SK-N-SH (cell line): ENCODE results near the gene AMMECR1. TPM values are rescaled to one million over a fixed set of nuclear protein-coding genes. Genes with fewer than 3 reads are reported as not detected.

ENCODE experiments used
- CTCF ChIA-PET: fragments of 300-600, 350-600 bp; formaldehyde crosslinking; extraction: SDS; loops from one replicate; lab custom pipeline; 2021; lab: Yijun Ruan, JAX
- POLR2A ChIA-PET: fragments of 350-600 bp; sonication (Branson Sonifier 250); formaldehyde crosslinking; extraction: SDS; loops from one replicate; lab custom pipeline; 2020; ENCODE audit warnings: antibody characterized with exemption, inconsistent platforms; lab: Yijun Ruan, JAX
- DNase-seq: peaks from one replicate; pipeline ENCODE4 v3.0.0; 2012
- H2AFZ ChIP-seq: fragments of 200-600 bp; sonication (generic); 2 replicates; pipeline ENCODE4 v1.8.1; 2016; ENCODE audit warnings: antibody characterized with exemption, mild to moderate bottlenecking, low read depth
- H3F3A ChIP-seq: fragments of 200-600 bp; sonication (generic); replicated peaks from 2 replicates; pipeline ENCODE3; 2016; ENCODE audit warnings: antibody characterized with exemption, mild to moderate bottlenecking; ENCODE audit not compliant: insufficient read depth
- H3K27ac ChIP-seq, 2 experiments: fragments of 200-500 bp in 1 of 2; fragments of 200-600 bp in 1 of 2; sonication (Bioruptor generic) in 1 of 2; sonication (generic), shearing (Covaris generic) in 1 of 2; 2 replicates each; pipeline versions ENCODE4 v1.5.1 to v1.6.1; 2014 to 2016; ENCODE audit warnings: low read depth in 2 of 2, inconsistent platforms in 1 of 2, low read length in 1 of 2, mild to moderate bottlenecking in 1 of 2, mixed read lengths in 1 of 2
- H3K27me3 ChIP-seq: fragments of 200-600 bp; sonication (generic), shearing (Covaris generic); 2 replicates; pipeline ENCODE4 v1.6.1; 2016; ENCODE audit warnings: mixed run types; ENCODE audit not compliant: insufficient read depth
- H3K36me3 ChIP-seq, 2 experiments: fragments of 200-500 bp in 1 of 2; fragments of 200-600 bp in 1 of 2; sonication (Bioruptor generic) in 1 of 2; sonication (generic) in 1 of 2; replicated peaks in 1 of 2; 2 replicates each; pipeline versions ENCODE3 to v1.5.1; 2014 to 2016; ENCODE audit warnings: low read length in 1 of 2, mild to moderate bottlenecking in 1 of 2; ENCODE audit not compliant: insufficient read depth in 2 of 2, control insufficient read depth in 1 of 2
- H3K4me1 ChIP-seq, 2 experiments: fragments of 200-500 bp in 1 of 2; fragments of 200-600 bp in 1 of 2; sonication (Bioruptor generic) in 1 of 2; sonication (generic), shearing (Covaris generic) in 1 of 2; 2 replicates each; pipeline versions ENCODE4 v1.5.1 to v1.6.1; 2014 to 2016; ENCODE audit warnings: low read depth in 1 of 2, low read length in 1 of 2, mixed run types in 1 of 2; ENCODE audit not compliant: insufficient read depth in 2 of 2, control insufficient read depth in 1 of 2
- H3K4me2 ChIP-seq: fragments of 200-600 bp; sonication (generic), shearing (Covaris generic); 2 replicates; pipeline ENCODE4 v1.6.1; 2017; ENCODE audit warnings: mixed run types
- H3K4me3 ChIP-seq, 2 experiments: fragments of 200-500 bp in 1 of 2; fragments of 200-600 bp in 1 of 2; sonication (Bioruptor generic) in 1 of 2; sonication (generic), shearing (Covaris generic) in 1 of 2; 2 replicates each; pipeline versions ENCODE4 v1.5.1 to v1.8.1; 2014 to 2016; ENCODE audit warnings: low read depth in 2 of 2, inconsistent platforms in 1 of 2, low read length in 1 of 2, mild to moderate bottlenecking in 1 of 2, mixed read lengths in 1 of 2, moderate library complexity in 1 of 2
- H3K79me2 ChIP-seq: fragments of 200-600 bp; sonication (generic); 2 replicates; pipeline ENCODE4 v1.8.1; 2017; ENCODE audit warnings: mild to moderate bottlenecking; ENCODE audit not compliant: insufficient read depth
- H3K9ac ChIP-seq: fragments of 200-600 bp; sonication (generic); 2 replicates; pipeline ENCODE4 v1.6.1; 2017; ENCODE audit warnings: mixed run types
- H3K9me2 ChIP-seq: fragments of 200-600 bp; sonication (generic); 2 replicates; pipeline ENCODE4 v1.6.1; 2017; ENCODE audit warnings: mixed run types
- H3K9me3 ChIP-seq: fragments of 200-600 bp; sonication (generic); 2 replicates; pipeline ENCODE4 v1.6.1; 2017; ENCODE audit warnings: mixed run types, mild to moderate bottlenecking, moderate library complexity
- H4K20me1 ChIP-seq: fragments of 200-600 bp; sonication (generic); 2 replicates; pipeline ENCODE4 v1.6.1; 2017; ENCODE audit warnings: mild to moderate bottlenecking, mixed run types; ENCODE audit not compliant: insufficient read depth
- CTCF ChIP-seq: fragments of 200-600 bp; sonication (generic); IDR thresholded peaks from 2 replicates; pipeline ENCODE4 v1.6.1; 2017; ENCODE audit warnings: antibody characterized with exemption, mild to moderate bottlenecking, moderate library complexity
- FOSL2 ChIP-seq: IDR thresholded peaks from 2 replicates; pipeline ENCODE4 v1.4.0; 2012; ENCODE audit warnings: low read depth, mild to moderate bottlenecking, moderate library complexity, borderline replicate concordance
- GATA2 ChIP-seq: sonication (generic); formaldehyde crosslinking; IDR thresholded peaks from 2 replicates; pipeline ENCODE4 v1.5.0; 2020; ENCODE audit warnings: mild to moderate bottlenecking, missing genetic modification reagents
- MEF2A ChIP-seq: IDR thresholded peaks from 2 replicates; pipeline ENCODE4 v1.4.0; 2012; ENCODE audit warnings: low read depth, borderline replicate concordance
- MXI1 ChIP-seq: IDR thresholded peaks from 2 replicates; pipeline ENCODE4 v1.6.1; 2012; ENCODE audit warnings: mild to moderate bottlenecking, low read depth, low read length, improper control_type of control experiment
- NFIC ChIP-seq: IDR thresholded peaks from 2 replicates; pipeline ENCODE4 v1.4.0; 2012; ENCODE audit warnings: borderline replicate concordance
- NRF1 ChIP-seq: IDR thresholded peaks from 2 replicates; pipeline ENCODE4 v1.6.1; 2012; ENCODE audit warnings: low read depth, mild to moderate bottlenecking, low read length
- PBX3 ChIP-seq: IDR thresholded peaks from 2 replicates; pipeline ENCODE4; 2012
- POLR2AphosphoS5 ChIP-seq: IDR thresholded peaks from 2 replicates; pipeline ENCODE4 v1.6.1; 2012; ENCODE audit warnings: low read depth, low read length
- RAD21 ChIP-seq: IDR thresholded peaks from 2 replicates; pipeline ENCODE4 v1.6.1; 2012; ENCODE audit warnings: mild to moderate bottlenecking, low read length
- RCOR1 ChIP-seq: fragments of 150-350 bp; IDR thresholded peaks from 2 replicates; pipeline ENCODE4 v1.6.1; 2017; ENCODE audit warnings: antibody characterized with exemption, low read length
- SIN3A ChIP-seq: IDR thresholded peaks from 2 replicates; pipeline ENCODE4 v1.6.1; 2012; ENCODE audit warnings: low read depth, mild to moderate bottlenecking, low read length, moderate library complexity, borderline replicate concordance
- TEAD4 ChIP-seq: IDR thresholded peaks from 2 replicates; pipeline ENCODE4 v1.4.0; 2012; ENCODE audit warnings: mild to moderate bottlenecking, borderline replicate concordance; ENCODE audit not compliant: insufficient read depth
- USF1 ChIP-seq: IDR thresholded peaks from 2 replicates; pipeline ENCODE4 v1.4.0; 2012; ENCODE audit warnings: low read depth, borderline replicate concordance
- USF2 ChIP-seq: fragments of 150-350 bp; IDR thresholded peaks from 2 replicates; pipeline ENCODE4 v1.6.1; 2017; ENCODE audit warnings: antibody characterized with exemption, low read length, low read depth, borderline replicate concordance
- WGBS: methylation state at CpG from one replicate; pipeline ENCODE4 v1.1.6; 2017; ENCODE audit warnings: low lambda C conversion rate; 5-methylcytosine and 5-hydroxymethylcytosine counted together
- polyA plus RNA-seq, 3 experiments: library from polyadenylated mRNA; depleted of rRNA; stranded (reverse); fragments of >200 nt; gene quantifications; 2 replicates each; pipeline ENCODE4 v1.2.3, GENCODE V29; 2012

The AMMECR1 gene
- polyA plus RNA-seq, 1 of the 3 experiments (the other 2 are of a cell fraction) = 1.3 TPM

- WGBS = 52% methylated on average over 2 of the region's 2 CpGs
- DNase-seq = no peak
- H3K27me3 ChIP-seq = no peaks in the 10 kb centered on the region
- H3K4me2 ChIP-seq = no peak overlapping the region
- TF ChIP-seq NFIC (no peak), NRF1 (no peak), USF1 (no peak), SIN3A (no peak), MXI1 (no peak), RCOR1 (no peak), POLR2AphosphoS5 (no peak), FOSL2 (no peak), PBX3 (no peak), MEF2A (no peak), TEAD4 (no peak), CTCF (no peak), USF2 (no peak), RAD21 (no peak), GATA2 (CRISPR knock-in tag) (no peak)
- no peaks in the 10 kb centered on the region; a peak in 1 of 4 replicates for H3K4me1 ChIP-seq
- H4K20me1 ChIP-seq = no peaks in the 10 kb centered on the region
- no peaks in the 10 kb centered on the region for H3K79me2 ChIP-seq
- no peaks in the 10 kb centered on the region for H3K9me2 ChIP-seq
- H2AFZ ChIP-seq = no peak overlapping the region
- ChIA-PET CTCF (interaction anchor here (1.2 to 1.9 kb wide), 2 partner anchors 35 to 226 kb away, joined by 4 to 6 read pairs; no protein-coding TSS in a partner anchor), POLR2A (no interaction called here)
- no peaks in the 10 kb centered on the region for H3F3A ChIP-seq
- H3K36me3 ChIP-seq = no peaks in the 10 kb centered on the region
- H3K9ac ChIP-seq = no peak overlapping the region
- no peaks in the 10 kb centered on the region for H3K9me3 ChIP-seq
- no peak overlapping the region for H3K4me3 ChIP-seq
- peak overlapping the region in 1 of 2 experiments; percentile 59; a peak in 1 of 4 replicates for H3K27ac ChIP-seq
These were observed 136.3 kb downstream of the AMMECR1 start for GRCh38 chrX:110181459-110182137.
